BLaER1 (cell line): ENCODE results near the gene MACF1.

Experiments
- H3K27ac ChIP-seq: shearing (Covaris generic); formaldehyde crosslinking; 2 replicates; pipeline ENCODE4 v1.8.1; 2022
- H3K27me3 ChIP-seq: shearing (Covaris generic); formaldehyde crosslinking; 2 replicates; pipeline ENCODE4 v1.8.1; 2022
- H3K36me3 ChIP-seq: shearing (Covaris generic); formaldehyde crosslinking; 2 replicates; pipeline ENCODE4 v1.8.1; 2022
- H3K4me1 ChIP-seq: shearing (Covaris generic); formaldehyde crosslinking; 2 replicates; pipeline ENCODE4 v1.8.1; 2022
- H3K4me2 ChIP-seq: shearing (Covaris generic); formaldehyde crosslinking; 2 replicates; pipeline ENCODE4 v1.8.1; 2022
- H3K4me3 ChIP-seq: shearing (Covaris generic); formaldehyde crosslinking; 2 replicates; pipeline ENCODE4 v1.8.1; 2022
- H3K9ac ChIP-seq: shearing (Covaris generic); formaldehyde crosslinking; 2 replicates; pipeline ENCODE4 v1.8.1; 2022
- H3K9me3 ChIP-seq: shearing (Covaris generic); formaldehyde crosslinking; 2 replicates; pipeline ENCODE4 v1.8.1; 2022
- H4K20me1 ChIP-seq: shearing (Covaris generic); formaldehyde crosslinking; 2 replicates; pipeline ENCODE4 v1.8.1; 2022
- Cebpa-rat ChIP-seq: shearing (Covaris generic); IDR thresholded peaks from 2 replicates; pipeline ENCODE4 v1.8.1; 2022

Gene MACF1

GRCh38 chr1:39333296-39333695 lies 128.8 kb downstream of the MACF1 start:
- Histone ChIP-seq H3K9me3 (no peaks in the 10 kb centered on the region), H3K9ac (no peak overlapping the region), H3K27ac (no peak overlapping the region), H3K36me3 (peaks cover 98% of the 10 kb centered on the region), H3K4me3 (no peak overlapping the region), H3K4me2 (no peak overlapping the region), H3K4me1 (no peaks in the 10 kb centered on the region), H4K20me1 (peaks cover 8% of the 10 kb centered on the region), H3K27me3 (no peaks in the 10 kb centered on the region)
- no peak for TF ChIP-seq Cebpa-rat

DNA sequence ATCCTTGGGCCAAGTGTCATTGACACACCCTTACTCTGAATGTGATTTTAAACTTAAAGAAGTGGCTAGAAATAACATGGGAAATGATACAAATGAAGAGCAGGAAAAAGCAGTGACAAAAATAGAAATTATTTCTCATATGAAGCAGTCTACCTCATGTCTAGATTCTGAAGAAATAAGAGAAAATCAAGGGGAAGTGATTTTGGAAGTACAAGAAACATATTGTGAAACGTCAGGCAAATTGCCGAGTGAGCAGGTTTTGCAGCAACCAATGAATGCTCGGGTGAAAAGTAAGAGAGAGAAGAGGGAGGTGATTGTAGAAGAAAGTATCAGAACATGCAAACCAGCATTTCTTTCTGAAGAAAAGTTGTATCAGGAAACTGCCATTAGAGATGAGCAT lies 130.7 kb downstream of the MACF1 start:
- Histone ChIP-seq H3K9ac (no peak overlapping the region), H3K4me1 (no peaks in the 10 kb centered on the region), H4K20me1 (peaks cover 8% of the 10 kb centered on the region), H3K27ac (no peak overlapping the region), H3K36me3 (peaks cover 100% of the 10 kb centered on the region), H3K4me3 (no peak overlapping the region), H3K27me3 (no peaks in the 10 kb centered on the region), H3K4me2 (no peak overlapping the region), H3K9me3 (no peaks in the 10 kb centered on the region)
- TF ChIP-seq Cebpa-rat: no peak

GRCh38 chr1:39337067-39337466 lies 132.6 kb downstream of the MACF1 start:
- peaks cover 100% of the 10 kb centered on the region for H3K36me3 ChIP-seq

DNA sequence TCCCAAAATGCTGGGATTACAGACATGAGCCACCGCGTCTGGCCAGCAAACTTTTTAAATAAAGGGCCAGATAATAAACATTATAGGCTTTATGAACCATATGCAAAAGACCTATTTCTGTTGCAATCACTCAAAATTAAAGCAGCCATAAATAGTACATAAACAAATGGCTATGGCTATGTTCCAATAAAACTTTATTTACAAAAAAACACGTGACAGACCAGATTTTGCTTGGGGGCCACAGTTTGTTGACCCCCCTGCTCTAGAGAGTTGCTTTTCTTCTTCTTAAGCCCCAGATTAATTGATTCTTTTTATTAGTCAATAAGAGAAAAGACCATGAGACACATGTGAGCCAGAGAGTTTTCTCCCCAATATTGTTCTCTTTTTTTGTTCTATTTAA lies 138.3 kb downstream of the MACF1 start:
- Histone ChIP-seq H4K20me1 (peaks cover 13% of the 10 kb centered on the region; the same call in 1 of the 2 replicates), H3K9ac (no peak overlapping the region), H3K27me3 (no peaks in the 10 kb centered on the region), H3K9me3 (no peaks in the 10 kb centered on the region), H3K36me3 (peaks cover 100% of the 10 kb centered on the region), H3K4me3 (no peak overlapping the region), H3K4me2 (no peak overlapping the region), H3K27ac (no peak overlapping the region), H3K4me1 (no peaks in the 10 kb centered on the region)
- no peak for TF ChIP-seq Cebpa-rat

More at GRCh38 chr1:39337067-39337466, 132.6 kb downstream of the MACF1 start:
- H3K9ac ChIP-seq: no peak overlapping the region
- H3K27me3 ChIP-seq: no peaks in the 10 kb centered on the region
- no peaks in the 10 kb centered on the region for H3K9me3 ChIP-seq
- H3K4me3 ChIP-seq: no peak overlapping the region
- no peaks in the 10 kb centered on the region for H4K20me1 ChIP-seq
- no peak for TF ChIP-seq Cebpa-rat
- no peak overlapping the region for H3K27ac ChIP-seq
- H3K4me2 ChIP-seq: no peak overlapping the region
- no peaks in the 10 kb centered on the region for H3K4me1 ChIP-seq

- Histone ChIP-seq H3K27me3 (no peaks in the 10 kb centered on the region), H3K9me3 (no peaks in the 10 kb centered on the region), H3K4me2 (no peak overlapping the region), H4K20me1 (peaks cover 13% of the 10 kb centered on the region; the same call in 1 of the 2 replicates), H3K27ac (no peak overlapping the region), H3K36me3 (peaks cover 100% of the 10 kb centered on the region), H3K4me1 (no peaks in the 10 kb centered on the region), H3K9ac (no peak overlapping the region), H3K4me3 (no peak overlapping the region)
- TF ChIP-seq Cebpa-rat: no peak
Measured at GRCh38 chr1:39344394-39345154, 140.1 kb downstream of the MACF1 start.

GRCh38 chr1:39346872-39347271 lies 142.4 kb downstream of the MACF1 start:
- H3K4me2 ChIP-seq: no peak overlapping the region
- H3K27me3 ChIP-seq: no peaks in the 10 kb centered on the region
- H3K4me1 ChIP-seq: no peaks in the 10 kb centered on the region
- H4K20me1 ChIP-seq: peaks cover 13% of the 10 kb centered on the region; the same call in 1 of the 2 replicates
- H3K36me3 ChIP-seq: peaks cover 100% of the 10 kb centered on the region
- 0 out of 2 replicates have a peak overlapping the region, but pooled peaks have one; percentile 22 for H3K27ac ChIP-seq
- H3K9me3 ChIP-seq: no peaks in the 10 kb centered on the region
- no peak for TF ChIP-seq Cebpa-rat
- no peak overlapping the region for H3K4me3 ChIP-seq
- H3K9ac ChIP-seq: no peak overlapping the region

DNA sequence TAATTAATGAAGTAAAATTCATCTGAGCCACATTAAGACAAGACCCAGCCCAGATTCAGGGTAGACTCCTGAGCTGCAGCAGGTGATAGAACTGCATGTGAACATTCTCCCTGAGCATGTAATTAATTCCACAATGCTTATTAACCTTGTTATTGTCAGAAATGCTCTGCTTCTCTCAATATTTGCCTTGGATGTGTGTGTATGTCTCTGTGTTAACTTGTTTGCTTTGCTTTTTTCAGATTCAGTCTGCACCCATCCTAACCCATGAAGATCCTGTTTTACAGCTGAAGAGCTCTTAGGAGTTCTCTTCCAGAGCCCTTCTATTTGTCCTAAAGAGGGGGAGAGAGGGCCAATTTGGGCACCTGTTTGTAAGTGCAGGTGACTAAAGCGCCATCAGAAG lies 143.8 kb downstream of the MACF1 start:
- H4K20me1 ChIP-seq: peaks cover 13% of the 10 kb centered on the region; the same call in 1 of the 2 replicates
- H3K27me3 ChIP-seq: no peaks in the 10 kb centered on the region
- no peak overlapping the region for H3K4me2 ChIP-seq
- no peak for TF ChIP-seq Cebpa-rat
- H3K36me3 ChIP-seq: peaks cover 100% of the 10 kb centered on the region
- no peaks in the 10 kb centered on the region for H3K4me1 ChIP-seq
- no peak overlapping the region for H3K4me3 ChIP-seq
- H3K9ac ChIP-seq: no peak overlapping the region
- no peaks in the 10 kb centered on the region for H3K9me3 ChIP-seq
- no peak overlapping the region for H3K27ac ChIP-seq

DNA sequence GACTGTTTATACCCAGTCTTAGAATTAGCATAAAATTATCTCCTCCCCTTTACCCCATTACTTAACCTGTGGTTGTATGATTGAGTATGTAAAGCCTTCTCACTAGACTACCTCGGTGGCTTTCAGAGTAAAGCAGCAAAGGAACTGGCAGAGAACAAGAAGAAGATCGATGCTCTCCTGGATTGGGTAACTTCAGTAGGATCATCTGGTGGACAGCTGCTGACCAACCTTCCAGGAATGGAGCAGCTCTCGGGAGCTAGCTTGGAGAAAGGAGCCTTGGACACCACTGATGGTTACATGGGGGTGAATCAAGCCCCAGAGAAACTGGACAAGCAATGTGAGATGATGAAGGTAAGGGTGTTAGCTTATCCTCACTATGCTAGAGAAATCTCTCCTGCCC lies 148.4 kb downstream of the MACF1 start:
- Histone ChIP-seq H3K36me3 (peaks cover 100% of the 10 kb centered on the region), H3K27ac (no peak overlapping the region)
- TF ChIP-seq Cebpa-rat: no peak

DNA sequence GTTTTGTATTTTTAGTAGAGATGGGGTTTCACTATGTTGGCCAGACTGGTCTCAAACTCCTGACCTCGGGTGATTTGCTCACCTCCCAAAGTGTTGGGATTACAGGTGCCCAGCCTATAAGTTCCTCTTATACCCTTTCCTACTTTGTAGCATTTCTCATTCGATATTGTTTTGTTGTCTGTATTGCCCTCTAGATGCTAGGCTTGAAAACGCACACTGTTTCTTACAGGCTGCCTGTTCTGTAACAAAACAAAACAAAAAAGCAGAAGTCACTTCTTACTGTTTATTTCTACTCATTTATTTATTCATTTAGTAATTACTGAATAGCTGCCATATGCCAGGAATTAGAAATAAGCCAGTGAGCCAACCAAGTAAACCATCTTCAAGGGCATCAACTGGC lies 150.1 kb downstream of the MACF1 start:
- no peak overlapping the region for H3K4me2 ChIP-seq
- no peaks in the 10 kb centered on the region for H3K9me3 ChIP-seq
- no peak for TF ChIP-seq Cebpa-rat
- no peaks in the 10 kb centered on the region for H3K27me3 ChIP-seq
- peaks cover 13% of the 10 kb centered on the region for H4K20me1 ChIP-seq
- no peak overlapping the region for H3K27ac ChIP-seq
- no peak overlapping the region for H3K9ac ChIP-seq
- H3K4me3 ChIP-seq: no peak overlapping the region
- H3K4me1 ChIP-seq: no peaks in the 10 kb centered on the region
- H3K36me3 ChIP-seq: peaks cover 100% of the 10 kb centered on the region

More for the DNA sequence above, 148.4 kb downstream of the MACF1 start:
- Histone ChIP-seq H3K4me2 (no peak overlapping the region), H4K20me1 (peaks cover 3% of the 10 kb centered on the region; the same call in 1 of the 2 replicates), H3K27me3 (no peaks in the 10 kb centered on the region), H3K4me1 (no peaks in the 10 kb centered on the region), H3K9me3 (no peaks in the 10 kb centered on the region), H3K4me3 (no peak overlapping the region), H3K9ac (no peak overlapping the region)

DNA sequence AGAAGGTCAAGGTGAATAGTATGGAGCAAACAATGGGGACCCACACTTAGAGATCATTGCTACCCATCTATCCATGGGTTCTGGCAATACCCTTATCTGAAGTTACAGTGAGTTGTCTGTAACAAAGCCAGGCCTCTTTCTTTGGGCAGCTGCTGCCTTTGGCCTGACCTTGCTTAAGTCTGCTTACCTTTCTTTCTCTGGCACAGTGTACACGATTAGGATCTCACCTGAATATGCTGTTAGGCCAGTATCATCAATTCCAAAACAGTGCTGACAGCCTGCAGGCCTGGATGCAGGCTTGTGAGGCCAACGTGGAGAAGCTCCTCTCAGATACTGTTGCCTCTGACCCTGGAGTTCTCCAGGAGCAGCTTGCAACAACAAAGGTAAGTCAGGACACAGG lies 154.0 kb downstream of the MACF1 start:
- H3K4me1 ChIP-seq: no peaks in the 10 kb centered on the region
- H3K36me3 ChIP-seq: peaks cover 95% of the 10 kb centered on the region
- H3K27me3 ChIP-seq: no peaks in the 10 kb centered on the region
- H3K4me2 ChIP-seq: no peak overlapping the region
- peaks cover 24% of the 10 kb centered on the region for H4K20me1 ChIP-seq
- no peaks in the 10 kb centered on the region for H3K9me3 ChIP-seq
- TF ChIP-seq Cebpa-rat: no peak
- no peak overlapping the region for H3K9ac ChIP-seq
- no peak overlapping the region for H3K27ac ChIP-seq
- H3K4me3 ChIP-seq: no peak overlapping the region
